DOHH2 (cell line): ENCODE data around the gene GJC1.

ENCODE experiments used
- H3F3A ChIP-seq: fragments of 200-600 bp; sonication (generic), shearing (Covaris generic); 2 replicates; pipeline ENCODE4 v1.6.0; 2016; ENCODE audit warnings: antibody characterized with exemption, mild to moderate bottlenecking; ENCODE audit not compliant: control insufficient read depth, insufficient read depth
- H3K27ac ChIP-seq: fragments of 200-600 bp; sonication (generic); 2 replicates; pipeline ENCODE4 v1.5.1; 2014; ENCODE audit warnings: low read depth, mild to moderate bottlenecking, low read length, moderate library complexity
- H3K27me3 ChIP-seq: fragments of 200-600 bp; sonication (generic); 2 replicates; pipeline ENCODE4 v1.6.1; 2014; ENCODE audit warnings: mild to moderate bottlenecking, low read length, mixed read lengths; ENCODE audit not compliant: control insufficient read depth
- H3K36me3 ChIP-seq: fragments of 200-600 bp; sonication (generic); 2 replicates; pipeline ENCODE4 v1.6.1; 2014; ENCODE audit warnings: mild to moderate bottlenecking, low read length, moderate library complexity, mixed read lengths; ENCODE audit not compliant: control insufficient read depth
- H3K4me1 ChIP-seq: fragments of 200-600 bp; sonication (generic); 2 replicates; pipeline ENCODE4 v1.6.1; 2014; ENCODE audit warnings: mild to moderate bottlenecking, low read length, mixed read lengths; ENCODE audit not compliant: control insufficient read depth
- H3K4me2 ChIP-seq: fragments of 200-600 bp; sonication (generic); 2 replicates; pipeline ENCODE4 v1.6.0; 2014; ENCODE audit warnings: mild to moderate bottlenecking, low read length, moderate library complexity
- H3K4me3 ChIP-seq: fragments of 200-600 bp; sonication (generic); 2 replicates; pipeline ENCODE4 v1.5.1; 2014; ENCODE audit warnings: mild to moderate bottlenecking, low read length, mixed read lengths
- H3K79me2 ChIP-seq: fragments of 200-600 bp; sonication (generic); 2 replicates; pipeline ENCODE4 v1.6.1; 2014; ENCODE audit warnings: mild to moderate bottlenecking, low read length, mixed read lengths; ENCODE audit not compliant: control insufficient read depth
- H3K9me2 ChIP-seq: fragments of 200-600 bp; sonication (generic); replicated peaks from 2 replicates; pipeline ENCODE4 v1.6.1; 2014; ENCODE audit warnings: mild to moderate bottlenecking, low read length, mixed read lengths; ENCODE audit not compliant: control insufficient read depth
- H3K9me3 ChIP-seq: fragments of 200-600 bp; sonication (generic); 2 replicates; pipeline ENCODE4 v1.6.1; 2014; ENCODE audit warnings: antibody characterized with exemption, low read length, mixed read lengths; ENCODE audit not compliant: control insufficient read depth, insufficient read depth
- H4K20me1 ChIP-seq: fragments of 200-600 bp; sonication (generic); 2 replicates; pipeline ENCODE4 v1.6.0; 2014; ENCODE audit warnings: low read depth, mild to moderate bottlenecking, antibody characterized with exemption, low read length, moderate library complexity; ENCODE audit not compliant: control insufficient read depth, insufficient read depth
- EZH2phosphoT487 ChIP-seq: fragments of 200-600 bp; sonication (generic); IDR thresholded peaks from 2 replicates; pipeline ENCODE4 v1.6.1; 2017; ENCODE audit warnings: borderline replicate concordance, mild to moderate bottlenecking, antibody characterized with exemption, low read length, moderate library complexity, mixed read lengths
- TF ChIP-seq, protein P1 (sequence below): fragments of 200-600 bp; sonication (generic); IDR thresholded peaks from one replicate; pipeline ENCODE4 v1.5.1; 2014; ENCODE audit warnings: antibody characterized with exemption, mild to moderate bottlenecking, low read depth, low read length; ENCODE audit not compliant: poor library complexity, severe bottlenecking

The GJC1 gene

DNA sequence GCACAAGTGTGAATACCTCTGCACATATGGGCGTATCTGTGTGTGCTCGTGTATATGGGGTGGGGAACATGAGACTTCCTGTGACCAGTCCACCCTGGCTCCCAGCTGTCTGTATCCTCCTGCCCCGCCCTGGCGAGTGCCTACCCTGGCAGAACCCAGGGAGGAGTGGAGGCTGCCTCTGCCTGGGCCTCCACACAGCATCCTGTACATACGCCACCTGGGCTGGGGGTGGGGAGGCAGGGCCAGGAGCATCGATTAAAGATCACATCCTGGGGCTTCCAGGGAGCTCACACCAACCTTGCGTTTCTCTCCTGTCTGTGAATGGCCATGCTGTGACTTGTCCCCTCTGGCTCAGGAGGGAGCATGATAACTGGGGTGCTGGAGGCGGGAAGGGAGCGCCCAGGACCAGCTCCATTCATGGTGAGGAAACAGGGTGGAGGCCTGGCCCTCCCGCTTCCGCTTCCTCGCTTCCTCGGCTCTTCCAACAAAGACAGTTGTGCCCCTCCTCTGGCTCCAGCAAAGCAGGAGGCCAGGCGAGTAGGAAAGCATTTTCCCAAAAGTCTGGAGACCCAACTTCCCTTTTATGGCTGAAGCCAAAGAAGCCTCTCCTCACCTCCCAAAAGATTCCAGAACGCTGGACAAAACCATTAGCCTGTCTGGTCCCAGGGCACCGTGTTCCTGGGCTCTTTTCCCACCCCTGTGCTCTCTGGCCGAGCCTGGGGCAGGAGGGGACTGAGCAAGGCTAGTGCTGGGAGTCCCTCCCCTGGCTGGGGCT is 48.3 kb downstream of the GJC1 start:
- Histone ChIP-seq H3K36me3 (no peaks in the 10 kb centered on the region), H3K79me2 (no peaks in the 10 kb centered on the region), H3K27ac (no peak overlapping the region), H3K4me3 (no peak overlapping the region), H4K20me1 (0 out of 2 replicates have a peak, but pooled peaks cover 1% of the 10 kb centered on the region), H3K27me3 (no peaks in the 10 kb centered on the region), H3K4me2 (no peak overlapping the region), H3K9me2 (no peaks in the 10 kb centered on the region), H3K4me1 (peaks cover 11% of the 10 kb centered on the region), H3K9me3 (no peaks in the 10 kb centered on the region), H3F3A (no peaks in the 10 kb centered on the region)
- TF ChIP-seq EZH2phosphoT487 = no peak
- TF ChIP-seq, protein P1, sequence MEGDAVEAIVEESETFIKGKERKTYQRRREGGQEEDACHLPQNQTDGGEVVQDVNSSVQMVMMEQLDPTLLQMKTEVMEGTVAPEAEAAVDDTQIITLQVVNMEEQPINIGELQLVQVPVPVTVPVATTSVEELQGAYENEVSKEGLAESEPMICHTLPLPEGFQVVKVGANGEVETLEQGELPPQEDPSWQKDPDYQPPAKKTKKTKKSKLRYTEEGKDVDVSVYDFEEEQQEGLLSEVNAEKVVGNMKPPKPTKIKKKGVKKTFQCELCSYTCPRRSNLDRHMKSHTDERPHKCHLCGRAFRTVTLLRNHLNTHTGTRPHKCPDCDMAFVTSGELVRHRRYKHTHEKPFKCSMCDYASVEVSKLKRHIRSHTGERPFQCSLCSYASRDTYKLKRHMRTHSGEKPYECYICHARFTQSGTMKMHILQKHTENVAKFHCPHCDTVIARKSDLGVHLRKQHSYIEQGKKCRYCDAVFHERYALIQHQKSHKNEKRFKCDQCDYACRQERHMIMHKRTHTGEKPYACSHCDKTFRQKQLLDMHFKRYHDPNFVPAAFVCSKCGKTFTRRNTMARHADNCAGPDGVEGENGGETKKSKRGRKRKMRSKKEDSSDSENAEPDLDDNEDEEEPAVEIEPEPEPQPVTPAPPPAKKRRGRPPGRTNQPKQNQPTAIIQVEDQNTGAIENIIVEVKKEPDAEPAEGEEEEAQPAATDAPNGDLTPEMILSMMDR = no peak

DNA sequence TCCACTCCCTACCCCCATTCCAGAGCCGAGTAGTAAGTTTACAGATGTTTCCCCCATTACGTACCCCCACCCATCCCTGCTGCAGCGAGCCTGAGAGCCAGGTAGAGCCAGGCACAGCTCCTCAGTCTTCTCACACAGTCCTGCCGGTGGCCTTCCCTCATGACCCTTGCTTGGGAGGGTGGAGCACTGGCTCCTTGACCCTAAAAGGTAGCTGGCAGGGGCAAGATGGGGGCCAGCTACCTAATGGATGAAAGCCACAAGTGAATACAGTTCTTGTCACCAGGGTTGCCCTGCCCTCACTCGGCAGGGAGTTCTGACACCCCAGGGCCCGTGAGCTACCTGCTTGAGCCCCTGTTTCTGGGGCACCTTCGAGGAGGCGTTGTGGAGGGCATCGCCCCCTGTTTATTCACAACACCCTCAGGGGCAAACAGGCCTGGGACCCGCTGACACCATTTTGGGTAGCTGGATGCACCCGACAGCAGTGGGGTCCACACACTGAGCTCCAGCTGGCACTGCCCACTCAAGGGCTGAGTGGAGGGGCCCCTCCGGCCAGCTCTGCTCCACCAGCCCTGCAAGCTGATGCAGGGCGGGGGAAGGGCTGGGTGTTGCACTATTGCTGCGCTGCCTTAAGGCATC is 49.1 kb downstream of the GJC1 start:
- Histone ChIP-seq H3K27me3 (no peaks in the 10 kb centered on the region), H3K27ac (no peak overlapping the region), H3K9me2 (no peaks in the 10 kb centered on the region), H3K79me2 (no peaks in the 10 kb centered on the region), H4K20me1 (0 out of 2 replicates have a peak, but pooled peaks cover 2% of the 10 kb centered on the region), H3K4me2 (no peak overlapping the region), H3K36me3 (no peaks in the 10 kb centered on the region), H3K4me1 (peaks cover 15% of the 10 kb centered on the region), H3K4me3 (no peak overlapping the region), H3F3A (no peaks in the 10 kb centered on the region), H3K9me3 (no peaks in the 10 kb centered on the region)
- TF ChIP-seq, protein P1 = no peak
- TF ChIP-seq EZH2phosphoT487 = no peak

DNA sequence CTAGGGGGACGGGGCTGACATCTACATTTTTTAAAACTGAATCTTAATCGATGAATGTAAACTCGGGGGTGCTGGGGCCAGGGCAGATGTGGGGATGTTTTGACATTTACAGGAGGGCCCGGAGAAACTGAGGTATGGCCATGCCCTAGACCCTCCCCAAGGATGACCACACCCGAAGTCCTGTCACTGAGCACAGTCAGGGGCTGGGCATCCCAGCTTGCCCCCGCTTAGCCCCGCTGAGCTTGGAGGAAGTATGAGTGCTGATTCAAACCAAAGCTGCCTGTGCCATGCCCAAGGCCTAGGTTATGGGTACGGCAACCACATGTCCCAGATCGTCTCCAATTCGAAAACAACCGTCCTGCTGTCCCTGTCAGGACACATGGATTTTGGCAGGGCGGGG is 49.9 kb downstream of the GJC1 start:
- H3K79me2 ChIP-seq = no peaks in the 10 kb centered on the region
- H3K9me2 ChIP-seq = no peaks in the 10 kb centered on the region
- no peak overlapping the region for H3K4me3 ChIP-seq
- H3K27ac ChIP-seq = no peak overlapping the region
- H3K4me1 ChIP-seq = peaks cover 19% of the 10 kb centered on the region
- no peaks in the 10 kb centered on the region for H3K9me3 ChIP-seq
- no peaks in the 10 kb centered on the region for H3K36me3 ChIP-seq
- H3K27me3 ChIP-seq = no peaks in the 10 kb centered on the region
- no peaks in the 10 kb centered on the region for H3F3A ChIP-seq
- H3K4me2 ChIP-seq = no peak overlapping the region
- H4K20me1 ChIP-seq = 0 out of 2 replicates have a peak, but pooled peaks cover 2% of the 10 kb centered on the region
- TF ChIP-seq, protein P1 = no peak
- TF ChIP-seq EZH2phosphoT487 = no peak
